CD14-positive monocyte (primary cell): Measurements from ENCODE around the gene STON1. TPM values are rescaled to one million over a fixed set of nuclear protein-coding genes. Genes with fewer than 3 reads are reported as not detected.

Experiments
- DNase-seq, 3 donors: peaks; one replicate each; pipeline ENCODE4 v3.0.0-alpha.2; 2011 to 2022
- H2AFZ ChIP-seq: 2 replicates; pipeline ENCODE4 v1.6.0; 2012; ENCODE audit warnings: mild to moderate bottlenecking, low read depth, low read length, inconsistent platforms; ENCODE audit not compliant: insufficient read depth, poor library complexity, severe bottlenecking
- H3K27ac ChIP-seq, 2 donors: 1 replicate in 1 of 2; 2 replicates in 1 of 2; pipeline ENCODE4 v1.5.1; 2012 to 2013; ENCODE audit warnings: low read length in 2 of 2, control low read depth in 1 of 2, inconsistent platforms in 1 of 2, low read depth in 1 of 2, mild to moderate bottlenecking in 1 of 2
- H3K27me3 ChIP-seq, 2 donors: one replicate each; pipeline versions ENCODE4 v1.6.0 to v1.6.1; 2011 to 2013; ENCODE audit warnings: low read length in 2 of 2; ENCODE audit not compliant: control insufficient read depth in 2 of 2, insufficient read depth in 2 of 2
- H3K36me3 ChIP-seq, 2 donors: replicated peaks in 1 of 2; 1 replicate in 1 of 2; 2 replicates in 1 of 2; pipeline versions ENCODE4 v1.5.1 to v1.6.1; 2012 to 2013; ENCODE audit warnings: low read length in 2 of 2, control low read depth in 1 of 2, inconsistent platforms in 1 of 2, mild to moderate bottlenecking in 1 of 2; ENCODE audit not compliant: insufficient read depth in 2 of 2, control insufficient read depth in 1 of 2
- H3K4me1 ChIP-seq, 2 donors: 1 replicate in 1 of 2; 2 replicates in 1 of 2; pipeline versions ENCODE4 v1.5.1 to v1.6.1; 2012 to 2013; ENCODE audit warnings: low read length in 2 of 2, control low read depth in 1 of 2, inconsistent platforms in 1 of 2, mild to moderate bottlenecking in 1 of 2, moderate library complexity in 1 of 2; ENCODE audit not compliant: insufficient read depth in 2 of 2, control insufficient read depth in 1 of 2
- H3K4me2 ChIP-seq: replicated peaks from 2 replicates; pipeline ENCODE3; 2012; ENCODE audit warnings: low read length, moderate library complexity, mild to moderate bottlenecking; ENCODE audit not compliant: poor library complexity, severe bottlenecking; ENCODE audit errors: extremely low read depth
- H3K4me3 ChIP-seq, 3 experiments: fragments of 200-600 bp in 1 of 3; sonication (generic) in 1 of 3; replicated peaks in 1 of 3; 1 replicate in 2 of 3; 2 replicates in 1 of 3; pipeline ENCODE4 v1.5.1; 2011 to 2013; ENCODE audit warnings: low read length in 3 of 3, mild to moderate bottlenecking in 3 of 3, control low read depth in 2 of 3, low read depth in 2 of 3, inconsistent platforms in 1 of 3, moderate library complexity in 1 of 3
- H3K79me2 ChIP-seq: 2 replicates; pipeline ENCODE4 v1.6.0; 2012; ENCODE audit warnings: mild to moderate bottlenecking, control low read depth, inconsistent platforms, low read length, moderate library complexity; ENCODE audit not compliant: insufficient read depth
- H3K9ac ChIP-seq: 2 replicates; pipeline ENCODE4 v1.6.0; 2017; ENCODE audit warnings: low read length, mild to moderate bottlenecking; ENCODE audit not compliant: insufficient read depth, poor library complexity, severe bottlenecking
- H3K9me3 ChIP-seq, 2 donors: replicated peaks in 1 of 2; 1 replicate in 1 of 2; 2 replicates in 1 of 2; pipeline versions ENCODE4 v1.5.1 to v1.6.1; 2012 to 2013; ENCODE audit warnings: low read length in 2 of 2, control low read depth in 1 of 2; ENCODE audit not compliant: control insufficient read depth in 1 of 2, insufficient read depth in 1 of 2
- H4K20me1 ChIP-seq: 2 replicates; pipeline ENCODE4 v1.6.0; 2012; ENCODE audit warnings: mild to moderate bottlenecking, low read length, control low read depth, moderate library complexity; ENCODE audit not compliant: insufficient read depth
- H3K27ac Mint-ChIP-seq, 7 donors: one replicate each; pipeline ENCODE4 v1.8.0; 2020; ENCODE audit warnings: mild to moderate bottlenecking in 7 of 7, mixed read lengths in 7 of 7, moderate library complexity in 6 of 7, inconsistent platforms in 2 of 7
- H3K27me3 Mint-ChIP-seq, 3 donors: one replicate each; pipeline ENCODE4 v1.8.0; 2021 to 2022; ENCODE audit warnings: low read depth in 3 of 3, mild to moderate bottlenecking in 3 of 3, mixed read lengths in 3 of 3, moderate library complexity in 3 of 3, inconsistent platforms in 1 of 3
- H3K36me3 Mint-ChIP-seq, 2 donors: one replicate each; pipeline ENCODE4 v1.8.0; 2020; ENCODE audit warnings: mixed read lengths in 2 of 2, inconsistent platforms in 1 of 2, mild to moderate bottlenecking in 1 of 2
- H3K4me1 Mint-ChIP-seq: one replicate; pipeline ENCODE4 v1.8.0; 2020; ENCODE audit warnings: mild to moderate bottlenecking, mixed read lengths
- H3K4me3 Mint-ChIP-seq, 2 donors: one replicate each; pipeline ENCODE4 v1.8.0; 2020; ENCODE audit warnings: mild to moderate bottlenecking in 2 of 2, mixed read lengths in 2 of 2, moderate library complexity in 1 of 2
- H3K9me3 Mint-ChIP-seq, 7 donors: one replicate each; pipeline ENCODE4 v1.8.0; 2020 to 2022; ENCODE audit warnings: mixed read lengths in 7 of 7, mild to moderate bottlenecking in 6 of 7, moderate library complexity in 6 of 7, inconsistent platforms in 2 of 7
- WGBS: methylation state at CpG from one replicate; pipeline ENCODE4 v1.1.5; 2013; ENCODE audit warnings: missing lambda C conversion rate; ENCODE audit not compliant: insufficient coverage; 5-methylcytosine and 5-hydroxymethylcytosine counted together
- intact Hi-C, 2 donors: fragments of 100-400 bp; cut with micrococcal nuclease; formaldehyde crosslinking; loops; one replicate each; pipeline versions ENCODE4 v1.15.0 to v1.15.1; 2023
- polyA plus RNA-seq, 3 donors: library from polyadenylated mRNA; depleted of rRNA in 1 of 3; unstranded in 2 of 3; stranded (reverse) in 1 of 3; fragments of 300-500 nt in 2 of 3; fragments of >200 nt in 1 of 3; fragmentation: Illumina TruSeq in 2 of 3; gene quantifications; 1 replicate in 2 of 3; 2 replicates in 1 of 3; pipeline ENCODE4 v1.2.3, GENCODE V29; 2012 to 2021
- TF ChIP-seq, protein P1 (sequence below): fragments of 200-600 bp; IDR thresholded peaks from one replicate; pipeline ENCODE4 v1.8.0; 2022; ENCODE audit warnings: antibody characterized with exemption, mild to moderate bottlenecking

STON1 gene
- polyA plus RNA-seq, 3 donors = 0.12 to 0.33 TPM; not detected in 1

DNA sequence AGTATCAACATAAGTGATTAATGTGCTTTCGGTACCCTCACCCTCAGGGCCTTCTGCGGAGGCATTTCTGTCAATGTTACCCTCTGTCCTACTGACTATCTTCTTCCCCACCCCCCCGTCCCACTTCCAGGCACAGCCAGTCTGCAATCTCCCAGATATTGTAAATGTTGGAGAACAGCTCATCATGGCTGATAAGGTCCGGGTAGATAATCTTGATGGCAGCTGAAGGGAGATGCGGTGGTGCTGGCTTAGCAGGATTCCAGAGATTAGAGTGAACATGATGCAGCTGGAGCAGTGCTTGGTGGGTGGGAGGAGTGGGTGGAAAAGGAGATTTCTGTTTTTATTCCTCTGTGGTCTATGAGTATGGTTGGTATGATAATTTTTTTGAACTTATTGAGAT is 103.2 kb downstream of the STON1 start:
- 100% methylated on average over 2 of the region's 5 CpGs for WGBS
- H3K4me3 ChIP-seq = no peak overlapping the region
- TF ChIP-seq, protein P1, sequence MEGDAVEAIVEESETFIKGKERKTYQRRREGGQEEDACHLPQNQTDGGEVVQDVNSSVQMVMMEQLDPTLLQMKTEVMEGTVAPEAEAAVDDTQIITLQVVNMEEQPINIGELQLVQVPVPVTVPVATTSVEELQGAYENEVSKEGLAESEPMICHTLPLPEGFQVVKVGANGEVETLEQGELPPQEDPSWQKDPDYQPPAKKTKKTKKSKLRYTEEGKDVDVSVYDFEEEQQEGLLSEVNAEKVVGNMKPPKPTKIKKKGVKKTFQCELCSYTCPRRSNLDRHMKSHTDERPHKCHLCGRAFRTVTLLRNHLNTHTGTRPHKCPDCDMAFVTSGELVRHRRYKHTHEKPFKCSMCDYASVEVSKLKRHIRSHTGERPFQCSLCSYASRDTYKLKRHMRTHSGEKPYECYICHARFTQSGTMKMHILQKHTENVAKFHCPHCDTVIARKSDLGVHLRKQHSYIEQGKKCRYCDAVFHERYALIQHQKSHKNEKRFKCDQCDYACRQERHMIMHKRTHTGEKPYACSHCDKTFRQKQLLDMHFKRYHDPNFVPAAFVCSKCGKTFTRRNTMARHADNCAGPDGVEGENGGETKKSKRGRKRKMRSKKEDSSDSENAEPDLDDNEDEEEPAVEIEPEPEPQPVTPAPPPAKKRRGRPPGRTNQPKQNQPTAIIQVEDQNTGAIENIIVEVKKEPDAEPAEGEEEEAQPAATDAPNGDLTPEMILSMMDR = no peak

DNA sequence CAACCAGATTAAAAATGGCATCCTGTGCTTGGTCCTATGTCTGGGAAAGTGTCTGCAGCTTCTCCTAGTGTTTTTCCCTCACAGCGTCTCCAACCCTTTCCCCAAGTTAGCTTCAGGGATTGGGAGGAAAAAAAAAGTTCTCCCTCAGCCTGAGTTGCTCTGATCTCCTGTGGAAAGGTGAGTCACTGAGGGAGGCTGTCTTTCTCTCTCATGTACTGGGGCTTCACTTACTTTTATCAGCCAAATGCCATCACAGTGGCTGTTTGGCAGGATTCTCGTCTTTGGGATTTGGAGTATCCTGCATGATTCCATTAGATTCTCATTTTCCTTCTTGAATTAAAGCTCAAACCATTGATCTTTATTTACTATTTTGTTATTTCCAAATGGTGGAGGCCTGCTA is 105.8 kb downstream of the STON1 start:
- H3K4me2 ChIP-seq = no peak overlapping the region
- no peak overlapping the region for H2AFZ ChIP-seq
- H3K27ac ChIP-seq = no peak overlapping the region
- Mint-ChIP-seq H3K4me3 (no peak overlapping the region), H3K4me1 (no peaks in the 10 kb centered on the region), H3K36me3 (no peaks in the 10 kb centered on the region), H3K27me3 (peaks cover 2 to 5% (median 4%) of the 10 kb centered on the region in 3 donors), H3K27ac (no peak overlapping the region), H3K9me3 (peaks cover 3 to 13% (median 5%) of the 10 kb centered on the region in 7 donors)
- H3K9ac ChIP-seq = no peak overlapping the region
- H3K4me3 ChIP-seq = no peak overlapping the region
- intact Hi-C loops = no loop called here
- H3K4me1 ChIP-seq = no peaks in the 10 kb centered on the region
- no peaks in the 10 kb centered on the region for H3K36me3 ChIP-seq
- no CpG with 5 or more reads among the region's 2 CpGs for WGBS
- TF ChIP-seq, protein P1 = no peak
- H3K27me3 ChIP-seq = no peaks in the 10 kb centered on the region
- no peaks in the 10 kb centered on the region for H4K20me1 ChIP-seq
- H3K79me2 ChIP-seq = no peaks in the 10 kb centered on the region
- H3K9me3 ChIP-seq = peaks cover 0 to 9% of the 10 kb centered on the region in 2 donors
- no peak for DNase-seq

More for the DNA sequence above, 103.2 kb downstream of the STON1 start:
- no peaks in the 10 kb centered on the region for H3K36me3 ChIP-seq
- Mint-ChIP-seq H3K9me3 (peaks cover 3 to 13% (median 8%) of the 10 kb centered on the region in 7 donors), H3K27me3 (peaks cover 2 to 4% (median 4%) of the 10 kb centered on the region in 3 donors), H3K27ac (no peak overlapping the region), H3K4me3 (no peak overlapping the region), H3K36me3 (no peaks in the 10 kb centered on the region), H3K4me1 (no peaks in the 10 kb centered on the region)
- no peak overlapping the region for H3K9ac ChIP-seq
- H3K27ac ChIP-seq = no peak overlapping the region
- H4K20me1 ChIP-seq = no peaks in the 10 kb centered on the region
- DNase-seq = no peak
- no peaks in the 10 kb centered on the region for H3K79me2 ChIP-seq
- intact Hi-C loops = no loop called here
- H3K4me1 ChIP-seq = no peaks in the 10 kb centered on the region
- no peak overlapping the region for H3K4me2 ChIP-seq
- H3K9me3 ChIP-seq = peaks cover 0 to 9% of the 10 kb centered on the region in 2 donors
- H3K27me3 ChIP-seq = no peaks in the 10 kb centered on the region
- H2AFZ ChIP-seq = no peak overlapping the region
